GM13976 (cell line): ENCODE measurements around the gene FCAMR.
A peak's percentile ranks its signal among the peaks of the same experiment; 100 is the strongest.

ENCODE experiments used
- DNase-seq: peaks from one replicate; pipeline ENCODE4 v3.0.0; 2012; ENCODE audit warnings: low spot score
- CTCF ChIP-seq: IDR thresholded peaks from 2 replicates; pipeline ENCODE4 v1.5.1; 2012; ENCODE audit warnings: borderline replicate concordance, mild to moderate bottlenecking; ENCODE audit not compliant: insufficient read depth; ENCODE audit errors: extremely low read depth, missing control alignments, control extremely low read depth
- in situ Hi-C: fragments of 300-500 bp; cut with MboI; formaldehyde crosslinking; loops from one replicate; pipeline ENCODE4 v1.12.0; 2022; ENCODE audit warnings: low sequenced_read_pairs, mixed read lengths, inconsistent platforms; ENCODE audit not compliant: unreplicated experiment

The FCAMR gene

GRCh38 chr1:206985162-206985749 lies 15.0 kb upstream of the FCAMR start:
- in situ Hi-C loops: no loop called here
- DNase-seq: no peak
- no peak for TF ChIP-seq CTCF

DNA sequence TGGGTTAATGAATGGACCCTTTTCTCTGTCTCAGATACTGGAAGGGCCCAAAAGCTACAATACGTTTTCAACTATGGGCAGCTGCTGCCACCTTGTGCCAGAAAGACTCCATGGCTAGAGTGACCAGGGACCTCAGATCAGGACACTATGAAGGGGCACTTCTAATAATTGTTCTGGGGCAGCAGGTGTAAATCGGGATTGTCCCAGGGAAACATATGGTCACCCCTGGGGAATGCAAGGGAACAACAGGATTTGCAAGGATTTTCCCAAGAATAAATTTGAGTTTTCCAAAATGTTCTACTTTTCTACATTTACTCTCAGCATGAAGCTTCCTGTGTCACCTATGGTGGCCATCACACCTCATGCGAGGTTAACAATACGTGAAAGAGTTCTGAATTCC lies 12.0 kb upstream of the FCAMR start:
- DNase-seq: peak; percentile 72
- peak; percentile 79 for TF ChIP-seq CTCF
- in situ Hi-C loops: loop anchor here (5.0 kb wide), 1 partner anchor 245 kb away; no protein-coding TSS in a partner anchor

- in situ Hi-C loops: loop anchor here (5.0 to 10.0 kb wide), 3 partner anchors 167 to 345 kb away; partner anchors contain the start of gene DYRK3
- peak; percentile 75 for TF ChIP-seq CTCF
- no peak for DNase-seq
Measured at GRCh38 chr1:206979379-206980043, 9.3 kb upstream of the FCAMR start.

DNA sequence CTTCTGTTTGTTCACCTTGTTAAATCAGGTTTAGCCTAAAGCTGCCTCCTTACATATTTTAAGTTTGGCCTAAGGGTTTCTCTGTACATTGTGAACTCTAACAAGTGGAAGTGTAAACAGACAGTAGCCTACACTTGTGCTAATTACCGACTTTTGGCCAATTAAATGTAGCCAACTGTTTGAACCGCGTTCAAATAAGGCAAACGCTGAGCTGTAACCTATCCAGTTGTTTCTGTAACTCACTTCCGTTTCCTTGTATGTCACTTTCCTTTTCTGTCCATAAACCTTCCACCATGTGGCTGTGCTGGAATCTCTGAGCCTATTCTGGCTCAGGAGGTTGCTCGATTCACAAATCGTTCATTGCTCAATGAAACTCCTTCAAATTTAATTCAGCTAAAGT lies 8.0 kb upstream of the FCAMR start:
- TF ChIP-seq CTCF: no peak
- in situ Hi-C loops: loop anchor here (5.0 to 10.0 kb wide), 2 partner anchors 166 to 343 kb away; partner anchors contain the start of gene DYRK3
- no peak for DNase-seq

DNA sequence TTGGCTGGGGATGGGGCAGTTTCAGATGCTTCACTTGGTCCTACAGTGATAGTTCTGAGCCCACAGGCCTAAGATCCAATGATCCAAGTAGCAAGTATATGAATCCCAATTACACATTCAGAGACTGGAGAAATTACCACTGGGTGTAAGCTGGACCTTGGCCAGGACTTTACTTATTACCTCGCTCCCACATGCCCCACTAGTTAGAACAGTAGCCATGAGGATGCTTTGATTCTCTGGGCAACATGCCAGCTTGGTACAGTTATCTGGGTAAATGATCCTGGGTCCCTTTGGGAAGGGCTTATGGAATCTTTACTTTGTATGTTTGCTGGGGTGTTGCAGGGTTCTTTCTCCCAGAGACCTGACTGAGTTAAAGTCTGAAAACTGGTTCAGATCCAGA lies 5.0 kb upstream of the FCAMR start:
- TF ChIP-seq CTCF: no peak
- in situ Hi-C loops: loop anchor here (5.0 to 10.0 kb wide), 2 partner anchors 163 to 341 kb away; partner anchors contain the start of gene DYRK3
- no peak for DNase-seq

DNA sequence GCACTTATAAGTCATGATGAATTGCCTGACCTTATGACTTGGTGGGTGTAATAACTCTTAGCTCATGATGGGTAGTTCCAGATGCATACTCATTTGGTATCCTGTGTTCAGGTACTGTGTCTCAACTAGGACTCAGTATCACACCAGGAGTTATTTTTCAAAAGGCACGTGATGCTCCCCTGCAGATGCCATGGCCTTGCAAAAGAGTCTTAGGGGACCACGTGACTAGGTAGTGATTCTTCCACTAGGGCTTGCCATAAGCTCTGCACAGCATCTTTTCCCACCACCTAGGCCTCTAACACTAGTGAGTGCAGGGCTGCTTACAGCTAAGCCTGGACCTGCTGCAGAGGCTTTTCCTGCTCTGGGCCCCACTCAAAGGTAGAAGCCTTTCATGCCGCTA lies 3.9 kb upstream of the FCAMR start:
- TF ChIP-seq CTCF: no peak
- in situ Hi-C loops: loop anchor here (10.0 kb wide), 1 partner anchor 339 kb away; the partner anchor contains the start of gene DYRK3
- DNase-seq: no peak
